Measurements from ENCODE around the gene VWA7.
A peak's percentile ranks its signal among the peaks of the same experiment; 100 is the strongest.
"Not testable (repeated sequence)": the region's sequence is repeated elsewhere in the genome, so short reads cannot be mapped to it uniquely, and the experiment has no call there.

Gene VWA7

DNA sequence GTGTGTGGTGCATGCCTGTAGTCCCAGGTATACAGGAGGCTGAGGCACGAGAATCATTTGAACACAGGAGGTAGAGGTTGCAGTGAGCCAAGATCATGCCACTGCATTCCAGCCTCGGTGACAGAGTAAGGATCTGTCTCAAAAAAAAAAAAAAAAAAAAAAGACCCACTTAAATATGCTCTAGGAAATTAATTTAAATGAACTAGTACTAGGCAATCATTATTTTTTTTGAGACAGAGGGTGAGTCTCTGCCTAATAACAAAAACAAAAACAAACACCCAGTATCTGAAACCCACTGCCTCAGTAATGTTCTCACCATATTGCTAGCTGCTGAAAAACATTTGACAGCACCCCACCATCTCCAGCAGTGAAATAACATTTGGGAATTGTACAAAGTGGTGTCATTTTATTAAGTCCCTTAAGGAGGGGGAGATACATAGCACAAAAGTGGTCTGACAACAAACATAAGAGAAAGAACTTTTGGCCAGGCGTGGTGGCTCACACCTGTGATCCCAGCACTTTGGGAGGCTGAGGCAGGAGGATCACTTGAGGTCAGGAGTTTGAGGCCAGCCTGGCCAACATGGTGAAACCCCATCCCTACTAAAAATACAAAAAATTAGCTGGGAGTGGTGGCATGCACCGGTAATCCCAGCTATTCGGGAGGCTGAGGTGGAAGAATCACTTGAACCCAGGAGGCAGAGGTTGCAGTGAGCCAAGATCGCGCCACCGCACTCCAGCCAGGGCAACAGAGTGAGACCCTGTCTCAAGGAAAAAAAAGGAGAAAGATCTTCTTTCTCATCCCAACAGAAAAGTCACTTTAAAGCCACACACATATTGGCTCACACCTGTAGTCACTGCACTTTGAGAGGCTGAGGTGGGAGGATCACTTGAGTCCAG, 24.2 kb upstream of the VWA7 start:
- DNase-seq (ENCODE audit: low read depth) = not testable (repeated sequence)

DNA sequence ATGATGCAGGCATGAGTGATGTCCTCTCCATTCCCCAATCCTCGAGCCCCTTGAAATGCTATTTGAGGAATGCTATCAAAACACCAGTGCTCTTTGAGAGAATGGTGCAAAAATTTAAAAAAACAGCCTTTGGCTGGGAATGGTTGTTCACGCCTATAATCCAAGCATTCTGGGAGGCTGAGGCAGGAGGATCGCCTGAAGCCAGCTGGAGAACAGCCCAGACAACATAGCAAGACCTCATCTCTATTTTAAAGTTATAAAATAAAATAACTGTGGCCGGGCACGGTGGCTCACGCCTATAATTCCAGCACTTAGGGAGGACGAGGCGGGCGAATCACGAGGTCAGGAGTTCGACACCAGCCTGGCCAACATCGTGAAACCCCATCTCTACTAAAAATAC, 22.7 kb upstream of the VWA7 start:
- DNase-seq (ENCODE audit: low read depth) = no peak

DNA sequence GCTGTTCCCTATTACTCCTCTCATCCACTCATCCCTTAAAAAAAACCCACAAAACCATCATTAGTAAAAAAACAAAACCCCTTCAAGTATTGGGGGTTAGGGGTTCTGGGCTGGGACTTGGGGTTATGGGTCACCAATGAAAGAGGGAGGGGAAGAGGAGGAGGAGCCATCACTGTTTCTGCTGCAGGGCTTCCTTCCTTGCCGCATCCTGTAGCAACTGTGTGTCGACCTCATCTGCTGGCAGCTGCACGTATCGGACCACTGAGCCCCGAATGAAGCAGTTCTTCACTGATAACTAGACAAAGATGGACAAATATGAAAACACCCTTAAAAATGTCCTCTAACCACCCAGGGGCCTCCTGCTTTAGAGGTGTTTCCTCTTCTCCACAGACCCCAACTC, 20.5 kb upstream of the VWA7 start:
- no peak for DNase-seq (ENCODE audit: low read depth)

- DNase-seq (ENCODE audit: low read depth) = no peak
Observed at GRCh38 chr6:31796993-31797385, 19.9 kb upstream of the VWA7 start.

- DNase-seq (ENCODE audit: low read depth) = peak; percentile 86
Observed at GRCh38 chr6:31795616-31796298, 18.6 kb upstream of the VWA7 start, which contains the start of gene VARS1. VARS1 (minus strand) TSS chr6:31795752; CDS start chr6:31795217, 535 bp downstream.

DNA sequence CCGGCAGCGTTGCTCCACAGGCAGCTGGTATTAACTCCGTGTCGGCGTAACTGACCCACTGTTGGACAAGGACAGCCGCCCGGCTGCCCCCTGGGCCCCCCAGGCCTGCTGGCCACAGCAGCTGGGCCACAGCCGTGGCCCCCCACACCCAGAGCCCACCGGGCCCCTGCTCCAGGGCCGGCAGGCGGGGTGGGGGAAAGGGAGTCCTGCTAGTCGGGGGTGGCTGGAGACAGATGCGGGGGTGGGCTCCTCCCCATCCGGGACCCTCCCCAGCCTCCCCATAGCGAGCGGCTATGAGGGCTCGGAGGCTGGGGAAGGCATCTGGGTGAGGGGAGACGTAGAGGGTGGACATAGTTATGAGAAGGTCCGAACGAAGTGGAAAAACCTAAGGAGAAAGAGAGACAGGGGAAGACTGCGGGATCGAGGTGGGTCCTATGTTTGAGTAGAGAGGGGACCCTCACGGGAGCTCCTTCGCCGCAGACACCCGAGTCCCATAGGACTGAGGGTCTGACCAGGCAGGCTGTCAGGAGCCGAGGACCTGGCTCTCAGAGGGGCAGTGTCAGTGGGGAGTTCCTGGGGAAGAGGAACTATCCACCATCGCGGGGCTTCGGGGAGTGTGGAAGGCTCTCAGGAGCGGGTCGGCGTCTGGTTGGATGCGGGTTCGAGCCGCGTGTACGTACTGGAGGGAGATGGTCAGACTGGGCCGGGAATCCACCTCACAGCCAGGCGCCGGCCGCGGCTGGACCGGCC, 17.9 kb upstream of the VWA7 start:
- no peak for DNase-seq (ENCODE audit: low read depth)

- DNase-seq (ENCODE audit: low read depth) = no peak
Observed at GRCh38 chr6:31794294-31794865, 17.3 kb upstream of the VWA7 start.

DNA sequence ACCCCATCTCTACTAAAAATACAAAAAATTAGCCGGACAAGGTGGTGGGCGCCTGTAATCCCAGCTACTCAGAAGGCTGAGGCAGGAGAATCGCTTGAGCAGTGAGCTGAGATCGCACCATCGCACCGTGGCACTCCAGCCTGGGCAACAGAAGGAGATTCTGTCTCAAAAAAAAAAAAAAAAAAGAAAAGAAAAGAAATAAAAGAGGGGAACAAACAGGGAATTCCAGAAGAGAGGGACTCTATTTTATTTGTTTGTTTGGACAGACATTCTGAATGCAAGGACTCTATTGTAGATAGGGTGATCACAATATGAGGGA, 16.8 kb upstream of the VWA7 start:
- DNase-seq (ENCODE audit: low read depth) = not testable (repeated sequence)

DNA sequence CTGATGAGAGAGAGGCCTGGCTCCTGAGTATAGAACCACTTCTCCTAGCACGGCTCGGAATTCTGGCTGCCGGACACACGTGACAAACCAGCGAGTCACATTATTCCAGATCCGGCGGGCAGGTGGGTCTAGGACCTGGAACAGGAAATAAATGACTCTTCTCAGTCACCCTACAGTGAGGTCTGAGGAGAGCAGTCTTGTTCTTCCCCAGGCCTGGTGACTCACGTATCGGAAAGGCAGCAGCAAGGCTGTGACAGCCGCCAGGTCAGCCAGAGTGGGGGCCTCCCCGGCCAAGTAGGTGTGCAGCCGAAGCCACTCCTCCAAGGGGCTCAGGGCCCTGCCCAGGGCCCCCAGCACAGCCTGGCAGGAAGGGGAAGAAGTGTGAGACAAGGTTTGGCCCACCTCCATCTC, 15.6 kb upstream of the VWA7 start:
- DNase-seq (ENCODE audit: low read depth) = no peak

GRCh38 chr6:31792090-31792374, 14.9 kb upstream of the VWA7 start:
- DNase-seq (ENCODE audit: low read depth) = no peak

GRCh38 chr6:31791324-31792089, 14.4 kb upstream of the VWA7 start:
- no peak for DNase-seq (ENCODE audit: low read depth)

GRCh38 chr6:31785475-31785874, 8.3 kb upstream of the VWA7 start:
- no peak for DNase-seq (ENCODE audit: low read depth)

GRCh38 chr6:31784098-31784925, 7.2 kb upstream of the VWA7 start:
- no peak for DNase-seq (ENCODE audit: low read depth)

GRCh38 chr6:31782126-31782855, 5.2 kb upstream of the VWA7 start:
- no peak for DNase-seq (ENCODE audit: low read depth)

- DNase-seq (ENCODE audit: low read depth) = no peak
Observed at GRCh38 chr6:31781244-31782125, 4.4 kb upstream of the VWA7 start.

GRCh38 chr6:31780507-31781243, 3.5 kb upstream of the VWA7 start:
- DNase-seq (ENCODE audit: low read depth) = no peak

DNA sequence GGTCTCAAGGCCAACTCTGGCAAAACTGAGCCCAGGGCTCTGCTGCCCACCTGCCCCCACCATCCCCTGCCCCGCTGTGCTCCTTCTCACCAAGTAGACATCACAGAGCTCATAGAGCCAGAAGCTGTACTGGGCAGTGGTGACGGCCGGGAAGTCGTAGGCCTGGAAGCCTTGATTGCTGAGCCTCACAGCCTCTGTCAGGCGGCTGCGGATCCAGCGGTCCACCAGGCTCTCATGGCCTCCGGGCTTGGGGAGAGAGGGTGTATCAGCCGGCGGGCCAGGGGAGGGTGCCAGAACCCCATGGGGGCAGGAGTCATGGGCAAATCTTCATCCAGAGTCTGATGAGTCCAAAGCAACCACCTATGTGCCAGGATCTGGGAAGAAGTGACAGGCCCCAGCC, 2.8 kb upstream of the VWA7 start:
- no peak for DNase-seq (ENCODE audit: low read depth)
